Right lung (tissue), 5 donors: ENCODE measurements around the gene MAT2B. TPM values are rescaled to one million over a fixed set of nuclear protein-coding genes. Genes with fewer than 3 reads are reported as not detected.

ENCODE experiments used
- DNase-seq, 2 donors: peaks; one replicate each; pipeline ENCODE4 v3.0.0-alpha.2; 2013
- polyA plus RNA-seq, 5 donors: library from polyadenylated mRNA; unstranded; fragments of 120-200 nt; gene quantifications; one replicate each; pipeline versions ENCODE4 v1.2.1 to v1.2.3, GENCODE V29; 2013; ENCODE audit warnings: inconsistent platforms in 1 of 5, low replicate concordance in 1 of 5; ENCODE audit not compliant: insufficient read length in 5 of 5, insufficient read depth in 1 of 5

The MAT2B gene
- polyA plus RNA-seq, 5 donors = 72.3 to 107 (median 90.3) TPM

- no peak for DNase-seq
Measured at GRCh38 chr5:163544836-163545235, 39.4 kb downstream of the MAT2B start.

DNA sequence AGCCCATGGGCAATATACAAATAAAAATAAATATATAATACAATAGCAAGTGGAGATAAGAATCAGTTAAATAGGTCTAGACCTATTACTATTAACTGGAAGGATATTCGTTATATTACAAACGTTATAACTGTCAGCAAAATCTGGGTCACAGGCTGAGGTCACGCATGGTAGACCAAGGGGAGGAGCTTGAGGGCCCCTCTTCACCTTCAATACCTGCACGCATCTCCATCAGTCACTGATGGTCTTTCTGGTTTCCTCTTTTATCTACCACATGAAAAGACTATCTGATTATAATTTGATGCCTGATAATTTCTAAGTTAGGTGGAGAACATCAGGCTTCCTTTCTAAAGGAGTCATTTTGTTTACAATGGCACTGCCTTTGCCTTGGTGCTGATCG is 43.2 kb downstream of the MAT2B start:
- no peak for DNase-seq

DNA sequence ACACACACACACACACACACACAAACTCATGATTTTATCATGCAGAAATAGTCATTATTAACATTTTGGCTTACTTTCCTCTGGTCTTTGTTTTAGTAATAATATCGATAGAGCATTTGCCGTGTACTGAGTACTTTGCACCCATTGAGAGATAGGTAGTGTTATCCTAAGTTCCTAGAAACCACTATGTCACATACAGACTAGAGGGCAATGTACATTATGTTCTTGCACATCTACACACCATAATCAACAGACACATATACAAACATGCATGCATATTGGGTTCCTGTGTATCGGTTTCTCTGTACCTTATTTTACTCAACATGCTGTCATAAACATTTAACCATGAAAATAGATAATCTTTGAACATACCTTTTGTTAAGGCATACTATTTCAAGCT is 45.7 kb downstream of the MAT2B start:
- no peak for DNase-seq

DNA sequence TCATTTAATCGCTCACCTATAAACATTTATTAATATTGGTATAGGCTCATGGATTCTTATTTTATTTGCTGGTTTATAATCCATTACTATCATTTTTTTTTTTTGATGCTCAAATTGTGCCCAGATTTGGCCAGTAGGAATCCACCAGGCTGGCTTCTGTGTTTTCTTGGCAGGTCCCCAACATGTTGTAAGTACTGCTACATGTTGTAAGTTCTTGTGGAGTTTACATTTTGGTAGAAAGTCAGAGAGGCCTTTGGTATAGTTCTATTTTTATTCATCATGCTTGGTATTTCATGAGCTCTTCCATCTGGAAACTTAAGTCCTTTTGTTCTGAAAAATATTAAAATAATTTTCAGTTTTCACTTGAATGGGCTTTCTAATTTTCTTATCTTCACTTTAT is 47.1 kb downstream of the MAT2B start:
- DNase-seq = no peak

GRCh38 chr5:163561339-163561738 is 55.9 kb downstream of the MAT2B start:
- DNase-seq = no peak

GRCh38 chr5:163562071-163562470 is 56.7 kb downstream of the MAT2B start:
- no peak for DNase-seq

- no peak for DNase-seq
Measured at GRCh38 chr5:163563112-163563511, 57.7 kb downstream of the MAT2B start.

GRCh38 chr5:163563880-163564279 is 58.5 kb downstream of the MAT2B start:
- DNase-seq = no peak

GRCh38 chr5:163564321-163564938 is 59.0 kb downstream of the MAT2B start:
- peak; percentile 36 to 68 for DNase-seq

DNA sequence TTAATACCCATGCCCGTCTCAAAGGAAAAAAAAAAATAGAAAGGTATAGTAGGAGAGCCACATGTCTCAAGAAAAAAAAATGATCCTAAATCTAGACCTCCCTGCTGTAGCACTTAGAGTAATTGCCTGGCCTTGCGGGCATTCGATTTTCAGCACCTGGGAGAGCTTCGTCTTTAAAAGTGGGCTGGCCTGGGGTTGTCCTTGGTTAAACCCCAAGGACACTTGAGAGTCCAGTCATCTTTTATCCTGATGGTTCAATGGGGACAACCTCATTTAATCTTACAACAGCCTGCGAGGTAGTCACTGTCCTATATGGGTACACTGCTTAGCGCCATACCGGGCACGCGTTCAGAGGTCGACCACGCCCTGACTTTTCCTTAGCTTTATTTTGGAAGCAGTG is 60.1 kb downstream of the MAT2B start:
- no peak for DNase-seq

DNA sequence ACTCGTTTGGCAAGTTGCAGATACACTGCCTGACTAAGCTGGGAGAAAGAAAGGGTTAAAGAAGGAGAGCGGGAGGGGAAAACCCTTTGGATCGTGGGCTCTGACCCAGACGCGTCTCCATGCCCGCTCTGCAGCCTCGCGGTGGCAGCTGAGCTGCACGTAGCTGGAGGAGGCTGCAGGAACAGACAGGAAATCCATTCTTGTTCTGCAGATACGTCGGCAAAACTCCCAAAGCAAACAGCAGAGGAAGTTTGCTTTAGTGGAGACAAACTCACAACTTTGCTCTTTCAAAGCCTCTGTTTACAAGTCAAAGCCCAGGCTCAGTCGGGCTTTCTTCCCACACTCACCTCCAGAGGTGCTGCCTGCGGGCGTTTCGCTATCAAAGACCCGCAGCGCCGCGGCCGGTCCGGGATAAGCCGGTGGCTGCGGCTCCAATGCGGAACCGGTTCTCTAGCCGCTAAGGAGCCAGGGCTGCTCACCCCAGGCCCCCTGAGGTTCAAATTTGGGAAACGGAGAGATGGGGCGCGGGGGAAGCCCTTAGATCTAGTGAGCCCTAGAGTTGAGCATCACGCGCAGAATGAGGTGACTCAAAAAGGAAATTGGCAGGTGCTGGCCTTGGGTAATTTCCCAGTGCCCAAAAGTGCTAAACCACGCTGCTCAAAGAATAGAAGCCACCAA is 60.7 kb downstream of the MAT2B start:
- DNase-seq = peak in 1 of 2 donors; percentile 15

DNA sequence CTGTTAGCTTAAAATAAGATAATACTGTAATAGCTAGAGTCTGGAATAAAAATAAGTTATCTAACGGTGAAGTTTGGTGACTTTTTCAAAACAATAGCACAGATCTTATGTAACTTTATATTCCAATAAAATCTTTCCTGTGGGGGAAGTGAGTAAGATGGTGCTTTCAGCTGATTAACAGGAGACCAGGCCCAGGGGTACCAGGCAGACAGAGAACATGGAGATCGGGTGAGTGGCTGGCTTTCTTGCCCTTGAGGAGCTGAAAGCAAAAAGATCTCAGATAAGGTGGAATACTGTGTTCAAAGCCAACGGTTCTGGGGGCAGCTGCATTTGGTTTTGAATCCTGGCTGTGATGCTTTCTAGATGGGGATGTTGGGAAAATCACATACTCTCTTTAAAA is 61.3 kb downstream of the MAT2B start:
- DNase-seq = no peak

GRCh38 chr5:163567811-163568210 is 62.4 kb downstream of the MAT2B start:
- no peak for DNase-seq

Other genes starting within 250 kb of the MAT2B start
- gene CCNG1, start 68.0 kb upstream of the MAT2B start, polyA plus RNA-seq = 100 to 1,000 TPM; 131 to 182 (median 154) TPM
- 10 to 100 TPM; 49.7 to 60.0 (median 54.3) TPM for gene NUDCD2, start 45.5 kb upstream of the MAT2B start, polyA plus RNA-seq
- gene HMMR, start 45.0 kb upstream of the MAT2B start, polyA plus RNA-seq = 10 to 100 TPM in 4 of 5 donors, 1 to 10 TPM in 1; 9.6 to 30.9 (median 17.0) TPM